Mesothelial cell of epicardium (in vitro differentiated cells): ENCODE data around the gene PIEZO2. TPM values are rescaled to one million over a fixed set of nuclear protein-coding genes. Genes with fewer than 3 reads are reported as not detected.
"Not testable (repeated sequence)": the region's sequence is repeated elsewhere in the genome, so short reads cannot be mapped to it uniquely, and the experiment has no call there.

ENCODE experiments used
- DNase-seq, 2 experiments: peaks; one replicate each; pipeline ENCODE4 v3.0.0; 2021; ENCODE audit warnings: low spot score in 2 of 2; ENCODE audit not compliant: unreplicated experiment in 2 of 2
- H3K27ac Mint-ChIP-seq: 2 replicates; pipeline ENCODE4 v1.8.0; 2021; ENCODE audit warnings: mixed read lengths
- H3K27me3 Mint-ChIP-seq: 2 replicates; pipeline ENCODE4 v1.8.0; 2021; ENCODE audit warnings: low read depth, mixed read lengths
- H3K36me3 Mint-ChIP-seq: 2 replicates; pipeline ENCODE4 v1.8.0; 2021; ENCODE audit warnings: mixed read lengths
- H3K4me1 Mint-ChIP-seq: 2 replicates; pipeline ENCODE4 v1.8.0; 2021; ENCODE audit warnings: mixed read lengths
- H3K4me3 Mint-ChIP-seq: 2 replicates; pipeline ENCODE4 v1.8.0; 2021; ENCODE audit warnings: mild to moderate bottlenecking, moderate library complexity, mixed read lengths
- H3K9me3 Mint-ChIP-seq: 2 replicates; pipeline ENCODE4 v1.8.0; 2021; ENCODE audit warnings: mixed read lengths
- microRNA-seq: library from miRNA; unstranded; fragments of <30 nt; microRNA quantifications from one replicate; pipeline ENCODE4 v1.2.0, GENCODE V29; 2021; ENCODE audit warnings: inconsistent platforms, mixed read lengths
- total RNA-seq: library from RNA; stranded (reverse); gene quantifications from 3 replicates; pipeline ENCODE4 v1.2.1, GENCODE V29; 2021

Gene PIEZO2
- total RNA-seq, 1 donor from 2014 or later, result 36.7 TPM

DNA sequence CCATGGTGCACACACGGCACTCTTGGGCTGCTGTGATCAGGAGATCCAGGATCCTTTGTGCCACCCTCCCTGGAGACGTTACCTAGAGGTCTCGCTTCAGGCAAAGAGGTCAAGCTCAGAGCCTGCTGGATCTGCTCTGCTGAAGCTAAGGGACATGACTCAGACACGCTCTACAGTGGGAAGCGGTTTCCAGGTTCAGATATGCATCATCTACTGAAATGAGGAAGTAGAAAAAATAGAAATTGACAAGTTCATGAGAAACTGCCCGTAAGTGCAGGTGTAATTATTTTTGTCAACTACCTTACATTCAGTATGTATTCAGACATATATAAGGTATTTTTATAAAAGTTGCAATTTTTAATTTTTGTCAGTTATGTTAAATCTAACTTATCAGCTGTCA lies 520.3 kb downstream of the PIEZO2 start:
- not testable (repeated sequence) for H3K27me3 Mint-ChIP-seq, H3K4me1 Mint-ChIP-seq

DNA sequence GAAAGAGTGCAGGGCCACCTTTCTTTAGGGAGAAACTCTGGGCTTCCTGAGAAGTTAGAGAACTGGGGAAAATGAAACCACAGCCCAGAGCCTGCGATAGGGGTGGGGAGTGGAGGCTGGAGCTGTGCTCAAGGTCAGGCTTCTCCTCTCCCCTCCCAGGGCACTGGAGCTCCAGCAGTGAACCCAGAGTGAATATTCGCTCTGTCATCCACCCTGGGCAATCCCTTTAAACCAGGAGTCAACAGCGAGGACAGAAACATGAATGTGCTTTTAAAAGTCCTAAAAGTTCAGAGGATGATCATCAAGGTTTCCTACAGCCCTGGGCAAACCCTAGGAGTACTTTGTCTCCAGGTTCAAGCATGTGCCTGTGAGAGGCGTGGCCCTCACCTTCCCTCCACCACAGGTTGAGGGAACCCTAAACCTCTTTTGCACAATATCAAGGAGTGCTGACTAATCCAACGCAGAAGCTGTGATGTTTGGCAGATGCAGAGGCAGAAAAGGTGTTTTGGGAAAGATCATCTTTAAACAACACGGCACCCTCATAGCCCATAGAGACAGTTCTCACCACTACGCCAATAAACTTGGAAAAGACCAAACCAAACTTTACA lies 522.7 kb downstream of the PIEZO2 start:
- not testable (repeated sequence) for H3K36me3 Mint-ChIP-seq, H3K4me1 Mint-ChIP-seq, DNase-seq, H3K9me3 Mint-ChIP-seq, H3K27ac Mint-ChIP-seq, H3K27me3 Mint-ChIP-seq, H3K4me3 Mint-ChIP-seq

More for the DNA sequence above, 520.3 kb downstream of the PIEZO2 start:
- not testable (repeated sequence) for H3K4me3 Mint-ChIP-seq, H3K36me3 Mint-ChIP-seq, DNase-seq, H3K27ac Mint-ChIP-seq, H3K9me3 Mint-ChIP-seq

DNA sequence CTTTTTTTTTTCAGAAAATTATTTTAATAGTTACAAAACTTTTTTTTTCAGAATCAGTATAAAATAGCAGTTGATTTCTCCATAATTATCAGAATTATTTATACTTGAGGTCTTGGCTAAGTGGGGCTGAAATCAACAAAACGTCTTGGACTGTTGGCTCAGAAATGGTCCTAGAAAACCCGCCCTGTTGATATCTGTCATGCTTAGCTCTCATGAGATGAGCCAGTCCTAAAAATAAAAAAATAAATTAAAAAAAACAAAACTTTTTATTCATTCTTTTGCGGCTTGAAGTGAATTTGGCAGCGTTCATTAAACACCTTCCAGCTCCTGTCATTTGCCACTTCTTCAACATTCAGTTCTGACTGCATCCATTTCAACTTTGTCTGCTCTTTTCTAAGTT lies 525.8 kb downstream of the PIEZO2 start:
- not testable (repeated sequence) for H3K27ac Mint-ChIP-seq, H3K4me3 Mint-ChIP-seq, H3K4me1 Mint-ChIP-seq, H3K9me3 Mint-ChIP-seq, DNase-seq, H3K27me3 Mint-ChIP-seq, H3K36me3 Mint-ChIP-seq

DNA sequence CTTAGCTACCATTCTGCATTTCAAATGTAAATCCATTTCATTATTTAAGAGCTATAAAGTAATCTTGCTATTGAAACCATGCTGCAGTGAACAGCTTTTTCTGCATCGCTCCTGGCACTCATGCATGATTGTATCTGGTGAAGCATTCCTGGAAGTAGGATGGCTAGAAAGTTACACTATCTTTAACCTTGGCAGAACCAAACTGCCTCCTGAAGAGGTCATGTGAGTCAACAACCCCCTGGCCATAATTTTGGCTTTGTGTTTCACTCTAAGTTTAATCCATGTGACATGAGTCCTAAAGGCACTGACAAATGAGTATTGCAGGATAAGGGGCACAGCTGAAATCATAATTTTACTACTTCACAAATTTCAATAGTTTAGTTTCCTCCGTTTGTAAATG lies 526.4 kb downstream of the PIEZO2 start:
- not testable (repeated sequence) for H3K4me1 Mint-ChIP-seq, H3K27ac Mint-ChIP-seq, H3K27me3 Mint-ChIP-seq, DNase-seq, H3K4me3 Mint-ChIP-seq, H3K36me3 Mint-ChIP-seq, H3K9me3 Mint-ChIP-seq

DNA sequence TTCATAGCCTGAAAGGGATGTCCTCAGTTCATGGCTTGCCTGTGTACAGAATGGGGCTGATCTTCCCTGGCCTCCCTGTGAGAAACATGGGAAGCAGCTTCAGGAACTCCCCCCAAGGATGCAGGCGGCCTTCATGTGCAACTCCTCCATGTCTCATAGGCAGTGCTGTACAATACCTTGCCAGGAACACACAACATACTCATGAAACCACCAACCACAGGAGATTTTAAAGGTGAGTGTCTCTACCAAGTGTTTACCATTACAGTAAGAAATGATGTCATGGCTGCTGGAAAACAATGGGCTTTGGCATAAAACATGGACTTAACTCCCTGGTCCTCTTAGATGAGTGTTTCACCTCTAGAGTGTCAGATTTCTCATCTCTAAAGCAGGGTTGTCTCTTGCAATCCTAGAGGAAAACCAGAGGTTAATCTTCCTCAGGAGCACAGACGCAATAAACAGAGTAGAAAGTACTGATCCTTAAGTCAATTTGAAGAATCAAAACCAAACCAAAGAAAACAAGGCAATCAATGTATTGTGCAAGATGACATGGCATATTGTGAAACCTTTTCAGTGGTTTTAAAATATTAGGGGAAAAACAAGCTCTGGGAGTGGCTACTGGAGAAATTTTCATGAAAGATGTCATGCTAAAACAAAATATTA lies 528.6 kb downstream of the PIEZO2 start:
- H3K36me3 Mint-ChIP-seq, DNase-seq, H3K27me3 Mint-ChIP-seq, H3K4me1 Mint-ChIP-seq, H3K9me3 Mint-ChIP-seq, H3K27ac Mint-ChIP-seq, H3K4me3 Mint-ChIP-seq: not testable (repeated sequence)

Small RNAs within 50 kb of the gene (microRNA-seq; reads per million reads assigned to microRNA genes)
- gene MIR6788, result 1.5 reads per million
